H1 (cell line): ENCODE data around the gene MED31. TPM values are rescaled to one million over a fixed set of nuclear protein-coding genes. Genes with fewer than 3 reads are reported as not detected.
A peak's percentile ranks its signal among the peaks of the same experiment; 100 is the strongest.
"Not testable (repeated sequence)": the region's sequence is repeated elsewhere in the genome, so short reads cannot be mapped to it uniquely, and the experiment has no call there.

Source experiments
- CTCF ChIA-PET: fragments of 300-600 bp; sonication (Branson Sonifier 250); formaldehyde crosslinking; loops from one replicate; lab custom pipeline; 2021; ENCODE audit not compliant: partially characterized antibody; lab: Charles Lee
- POLR2A ChIA-PET: fragments of 300-600 bp; sonication (Branson Sonifier 250); formaldehyde crosslinking; loops from one replicate; lab custom pipeline; 2021; ENCODE audit warnings: inconsistent platforms; ENCODE audit not compliant: partially characterized antibody; lab: Charles Lee
- DNase-seq, 2 experiments: peaks; one replicate each; pipeline versions ENCODE4 v3.0.0 to v3.0.0-alpha.2; 2010 to 2022; ENCODE audit warnings: low spot score in 2 of 2, low read depth in 1 of 2, mixed read lengths in 1 of 2
- FAIRE-seq: peaks from 2 replicates; lab custom pipeline; 2011; peaks lifted over from hg19 to GRCh38; lab: Jason Lieb, UNC
- H2AFZ ChIP-seq: 2 replicates; pipeline ENCODE4 v1.8.1; 2012; ENCODE audit warnings: low read length, inconsistent platforms
- H2AK5ac ChIP-seq: 2 replicates; pipeline ENCODE4 v1.6.1; 2013; ENCODE audit warnings: low read depth, low read length
- H2BK120ac ChIP-seq: replicated peaks from 2 replicates; pipeline ENCODE3; 2013; ENCODE audit warnings: low read depth, low read length, inconsistent platforms
- H2BK12ac ChIP-seq: 2 replicates; pipeline ENCODE4 v1.6.1; 2013; ENCODE audit warnings: low read depth, low read length
- H2BK15ac ChIP-seq: 2 replicates; pipeline ENCODE4 v1.6.1; 2013; ENCODE audit warnings: low read length
- H2BK20ac ChIP-seq: 2 replicates; pipeline ENCODE4 v1.6.1; 2013; ENCODE audit warnings: low read length
- H2BK5ac ChIP-seq: 2 replicates; pipeline ENCODE4 v1.6.1; 2013; ENCODE audit warnings: low read depth, low read length
- H3K14ac ChIP-seq: 2 replicates; pipeline ENCODE4 v1.6.1; 2013; ENCODE audit warnings: inconsistent platforms; ENCODE audit not compliant: insufficient read length
- H3K18ac ChIP-seq: 2 replicates; pipeline ENCODE4 v1.6.1; 2013; ENCODE audit warnings: low read length; ENCODE audit errors: extremely low read depth
- H3K23ac ChIP-seq: 2 replicates; pipeline ENCODE4 v1.6.1; 2013; ENCODE audit warnings: inconsistent platforms; ENCODE audit not compliant: insufficient read length
- H3K23me2 ChIP-seq: 2 replicates; pipeline ENCODE4 v1.6.1; 2013; ENCODE audit warnings: low read depth, low read length
- H3K27ac ChIP-seq: 2 replicates; pipeline ENCODE4 v1.6.1; 2011; ENCODE audit warnings: low read depth, low read length, inconsistent platforms
- H3K27me3 ChIP-seq, 4 experiments: replicated peaks in 1 of 4; 1 replicate in 1 of 4; 2 replicates in 3 of 4; pipeline versions ENCODE4 v1.6.1 to v1.8.1; 2011 to 2013; ENCODE audit warnings: low read length in 3 of 4, mild to moderate bottlenecking in 3 of 4, inconsistent platforms in 2 of 4, mixed read lengths in 2 of 4, moderate library complexity in 1 of 4; ENCODE audit not compliant: control insufficient read depth in 3 of 4, insufficient read depth in 3 of 4; ENCODE audit errors: extremely low read depth in 1 of 4
- H3K36me3 ChIP-seq, 4 experiments: 2 replicates each; pipeline versions ENCODE4 v1.6.1 to v1.8.1; 2011 to 2013; ENCODE audit warnings: mild to moderate bottlenecking in 4 of 4, low read length in 3 of 4, moderate library complexity in 2 of 4, control low read depth in 1 of 4, inconsistent platforms in 1 of 4; ENCODE audit not compliant: insufficient read depth in 4 of 4, control insufficient read depth in 2 of 4
- H3K4ac ChIP-seq: replicated peaks from 2 replicates; pipeline ENCODE3; 2013; ENCODE audit warnings: low read length, low read depth, mixed read lengths, inconsistent platforms; ENCODE audit not compliant: insufficient read length
- H3K4me1 ChIP-seq, 4 experiments: replicated peaks in 1 of 4; 1 replicate in 1 of 4; 2 replicates in 3 of 4; pipeline versions ENCODE4 v1.6.1 to v1.8.1; 2011 to 2013; ENCODE audit warnings: low read length in 3 of 4, inconsistent platforms in 2 of 4, mixed read lengths in 1 of 4; ENCODE audit not compliant: insufficient read depth in 4 of 4, control insufficient read depth in 3 of 4
- H3K4me2 ChIP-seq, 2 experiments: 2 replicates each; pipeline versions ENCODE4 v1.6.1 to v1.8.1; 2011 to 2013; ENCODE audit warnings: low read depth in 2 of 2, low read length in 2 of 2, control low read depth in 1 of 2, inconsistent platforms in 1 of 2, mild to moderate bottlenecking in 1 of 2; ENCODE audit not compliant: insufficient read depth in 1 of 2
- H3K4me3 ChIP-seq, 4 experiments: fragments of 200-600, 300-600 bp in 1 of 4; sonication (generic), shearing (Covaris generic), sonication (Bioruptor Twin) in 1 of 4; 2 replicates each; pipeline versions ENCODE4 v1.5.1 to v1.8.1; 2011 to 2016; ENCODE audit warnings: low read length in 4 of 4, low read depth in 3 of 4, control low read depth in 2 of 4, inconsistent platforms in 2 of 4, mild to moderate bottlenecking in 2 of 4, mixed read lengths in 1 of 4, moderate library complexity in 1 of 4; ENCODE audit not compliant: insufficient read depth in 2 of 4; ENCODE audit errors: extremely low read depth in 1 of 4
- H3K56ac ChIP-seq: replicated peaks from 2 replicates; pipeline ENCODE3; 2013; ENCODE audit warnings: low read depth, mild to moderate bottlenecking, mixed read lengths, low read length, inconsistent platforms; ENCODE audit not compliant: insufficient read length
- H3K79me1 ChIP-seq: 2 replicates; pipeline ENCODE4 v1.6.1; 2013; ENCODE audit warnings: low read depth, low read length, control low read depth
- H3K79me2 ChIP-seq, 2 experiments: 2 replicates each; pipeline versions ENCODE4 v1.6.1 to v1.8.1; 2012 to 2013; ENCODE audit warnings: low read length in 2 of 2, mild to moderate bottlenecking in 2 of 2, inconsistent platforms in 1 of 2; ENCODE audit not compliant: insufficient read depth in 2 of 2, control insufficient read depth in 1 of 2
- H3K9ac ChIP-seq, 4 experiments: replicated peaks in 1 of 4; 1 replicate in 1 of 4; 2 replicates in 3 of 4; pipeline versions ENCODE4 v1.6.1 to v1.8.1; 2011 to 2013; ENCODE audit warnings: low read depth in 3 of 4, low read length in 3 of 4, control low read depth in 2 of 4, mild to moderate bottlenecking in 2 of 4, moderate library complexity in 2 of 4, inconsistent platforms in 1 of 4; ENCODE audit errors: extremely low read depth in 1 of 4
- H3K9me3 ChIP-seq, 2 experiments: 2 replicates each; pipeline versions ENCODE4 v1.6.1 to v1.8.1; 2012 to 2013; ENCODE audit warnings: mild to moderate bottlenecking in 2 of 2, moderate library complexity in 2 of 2, control low read depth in 1 of 2, inconsistent platforms in 1 of 2, low read depth in 1 of 2, low read length in 1 of 2, mixed read lengths in 1 of 2; ENCODE audit not compliant: insufficient read depth in 2 of 2
- H4K20me1 ChIP-seq, 2 experiments: replicated peaks in 1 of 2; 2 replicates each; pipeline versions ENCODE3 to v1.8.1; 2011 to 2013; ENCODE audit warnings: inconsistent platforms in 2 of 2, low read length in 2 of 2, mild to moderate bottlenecking in 1 of 2; ENCODE audit not compliant: insufficient read depth in 2 of 2, control insufficient read depth in 1 of 2
- H4K5ac ChIP-seq: 2 replicates; pipeline ENCODE4 v1.6.1; 2013; ENCODE audit warnings: low read length, low read depth, mixed read lengths, inconsistent platforms; ENCODE audit not compliant: insufficient read length
- H4K8ac ChIP-seq: 2 replicates; pipeline ENCODE4 v1.8.0; 2013; ENCODE audit warnings: mild to moderate bottlenecking, moderate library complexity, low read length, inconsistent platforms; ENCODE audit not compliant: insufficient read depth; ENCODE audit errors: extremely low read depth
- H4K91ac ChIP-seq: replicated peaks from 2 replicates; pipeline ENCODE3; 2013; ENCODE audit warnings: low read length, mixed read lengths, inconsistent platforms; ENCODE audit not compliant: insufficient read length
- EZH2 ChIP-seq: fragments of 200-600 bp; sonication (generic); IDR thresholded peaks from 2 replicates; pipeline ENCODE4 v1.7.1; 2012; ENCODE audit warnings: low read depth, mild to moderate bottlenecking, moderate library complexity, low read length, inconsistent platforms; ENCODE audit not compliant: severe bottlenecking
- SUZ12 ChIP-seq: fragments of 200-600 bp; sonication (generic); IDR thresholded peaks from 2 replicates; pipeline ENCODE4 v1.6.1; 2012; ENCODE audit warnings: mild to moderate bottlenecking, inconsistent platforms, low read length, moderate library complexity, mixed read lengths
- WGBS, 2 experiments: shearing (Covaris generic) in 1 of 2; methylation state at CpG; one replicate each; pipeline versions ENCODE4 v1.1.6 to v1.1.7; 2013 to 2015; ENCODE audit warnings: low lambda C conversion rate in 2 of 2, mixed read lengths in 2 of 2, inconsistent platforms in 1 of 2, low coverage in 1 of 2, missing lambda C conversion rate in 1 of 2; ENCODE audit not compliant: insufficient replicate concordance in 2 of 2, insufficient coverage in 1 of 2, insufficient read length in 1 of 2; ENCODE audit errors: extremely low coverage in 1 of 2, missing lambda C conversion rate in 1 of 2; 5-methylcytosine and 5-hydroxymethylcytosine counted together
- polyA plus RNA-seq, 7 experiments: library from polyadenylated mRNA; depleted of rRNA in 3 of 7; stranded (reverse) in 5 of 7; unstranded in 2 of 7; fragments of >200 nt in 5 of 7; fragments of 200-250 nt in 2 of 7; gene quantifications; 1 replicate in 5 of 7; 2 replicates in 1 of 7; 4 replicates in 1 of 7; pipeline versions ENCODE4 v1.2.1 to v1.2.3, GENCODE V29; 2011 to 2013; ENCODE audit warnings: missing spikeins in 2 of 7, mixed read lengths in 2 of 7
- total RNA-seq: library from RNA; stranded (reverse); fragmentation: NEBNext Ultra II Directional; extraction: Animal tissue kit (Norgen Biotek cat#: 25700); gene quantifications from 2 replicates; pipeline ENCODE4 v1.2.1, GENCODE V29; 2021

The MED31 gene
- total and polyA plus RNA-seq, 2 of the 8 experiments (the other 6 are each of a cell fraction or from before 2014, with no cell fraction given) = 4.6 to 12.3 TPM

GRCh38 chr17:6655732-6656361, 4.4 kb upstream of the MED31 start:
- H3K23ac ChIP-seq, H3K9me3 ChIP-seq, H2BK120ac ChIP-seq, H2AK5ac ChIP-seq, H4K8ac ChIP-seq, CTCF ChIA-PET, H2BK15ac ChIP-seq, H2AFZ ChIP-seq, H2BK20ac ChIP-seq, H2BK5ac ChIP-seq, H3K79me2 ChIP-seq, H3K79me1 ChIP-seq, H3K56ac ChIP-seq, H3K14ac ChIP-seq, H3K36me3 ChIP-seq, H4K91ac ChIP-seq, POLR2A ChIA-PET, DNase-seq, H4K5ac ChIP-seq, H2BK12ac ChIP-seq, H3K27ac ChIP-seq, H4K20me1 ChIP-seq, H3K9ac ChIP-seq, H3K4ac ChIP-seq, H3K18ac ChIP-seq: not testable (repeated sequence)
- Histone ChIP-seq H3K27me3 (peaks cover 4 to 45% (median 31%) of the 10 kb centered on the region in 4 experiments), H3K23me2 (peaks cover 19% of the 10 kb centered on the region), H3K4me1 (peaks cover 3 to 26% (median 16%) of the 10 kb centered on the region in 4 experiments), H3K4me2 (peak overlapping the region; percentile 83 to 93), H3K4me3 (peak overlapping the region; percentile 19 to 59 (median 36); a peak in 5 of 8 replicates)
- TF ChIP-seq EZH2 (peak; percentile 2), SUZ12 (peak; percentile 21)
- WGBS, 2 experiments = 2% methylated on average over 7 of the region's 41 CpGs; no CpG with 5 or more reads in 1 of the 2 experiments
- FAIRE-seq = peak; percentile 87
